Measurements from ENCODE around the gene WDR54.
A peak's percentile ranks its signal among the peaks of the same experiment; 100 is the strongest.
"Not testable (repeated sequence)": the region's sequence is repeated elsewhere in the genome, so short reads cannot be mapped to it uniquely, and the experiment has no call there.

Gene WDR54

GRCh38 chr2:74450570-74451190 lies 29.1 kb downstream of the WDR54 start:
- FAIRE-seq (no peak), DNase-seq (ENCODE audit: insufficient read length, low spot score) (no peak)

GRCh38 chr2:74454654-74455511 lies 33.4 kb downstream of the WDR54 start, which contains the start of gene INO80B:
Gene INO80B, plus strand, starts transcription at chr2:74455087. Its CDS starts 30 bp downstream, at chr2:74455117.
- peak; percentile 75 for DNase-seq (ENCODE audit: insufficient read length, low spot score)
- peak; percentile 97 for FAIRE-seq

GRCh38 chr2:74457129-74457548 lies 35.6 kb downstream of the WDR54 start:
- DNase-seq (ENCODE audit: insufficient read length, low spot score) (no peak), FAIRE-seq (no peak)

GRCh38 chr2:74457549-74458131 lies 36.1 kb downstream of the WDR54 start:
- no peak for DNase-seq (ENCODE audit: insufficient read length, low spot score)
- FAIRE-seq, result no peak

GRCh38 chr2:74458132-74458937 lies 36.8 kb downstream of the WDR54 start, which contains the start of gene WBP1:
Gene WBP1, plus strand, starts transcription at chr2:74458438. Its CDS starts 165 bp downstream, at chr2:74458603.
- DNase-seq (ENCODE audit: insufficient read length, low spot score) (no peak), FAIRE-seq (peak; percentile 97)

GRCh38 chr2:74458938-74459363 lies 37.4 kb downstream of the WDR54 start:
- FAIRE-seq (no peak), DNase-seq (ENCODE audit: insufficient read length, low spot score) (no peak)

- not testable (repeated sequence) for FAIRE-seq; DNase-seq (ENCODE audit: insufficient read length, low spot score)
These were observed 38.1 kb downstream of the WDR54 start for GRCh38 chr2:74459503-74460118.

GRCh38 chr2:74460187-74460586 lies 38.7 kb downstream of the WDR54 start:
- DNase-seq (ENCODE audit: insufficient read length, low spot score); FAIRE-seq: not testable (repeated sequence)

GRCh38 chr2:74461187-74462053 lies 39.9 kb downstream of the WDR54 start:
- FAIRE-seq (no peak), DNase-seq (ENCODE audit: insufficient read length, low spot score) (no peak)

GRCh38 chr2:74462054-74462785 lies 40.7 kb downstream of the WDR54 start:
- no peak for FAIRE-seq
- DNase-seq (ENCODE audit: insufficient read length, low spot score), result no peak

- DNase-seq (ENCODE audit: insufficient read length, low spot score) (no peak), FAIRE-seq (no peak)
These were observed 41.2 kb downstream of the WDR54 start for GRCh38 chr2:74462786-74463105.

- FAIRE-seq (no peak), DNase-seq (ENCODE audit: insufficient read length, low spot score) (no peak)
These were observed 42.9 kb downstream of the WDR54 start for GRCh38 chr2:74464406-74464805.

GRCh38 chr2:74470742-74471141 lies 49.2 kb downstream of the WDR54 start:
- DNase-seq (ENCODE audit: insufficient read length, low spot score); FAIRE-seq: not testable (repeated sequence)

GRCh38 chr2:74471332-74472065 lies 50.0 kb downstream of the WDR54 start:
- FAIRE-seq (no peak), DNase-seq (ENCODE audit: insufficient read length, low spot score) (no peak)

- FAIRE-seq, result peak; percentile 92
- DNase-seq (ENCODE audit: insufficient read length, low spot score), result peak; percentile 74
These were observed 50.8 kb downstream of the WDR54 start, which contains the start of gene MRPL53 for GRCh38 chr2:74472086-74472944. Gene MRPL53, minus strand, starts transcription at chr2:74472680. Its CDS starts 20 bp downstream, at chr2:74472660.

GRCh38 chr2:74472945-74473258 lies 51.4 kb downstream of the WDR54 start:
- FAIRE-seq, result peak; percentile 57
- DNase-seq (ENCODE audit: insufficient read length, low spot score), result no peak

- DNase-seq (ENCODE audit: insufficient read length, low spot score) (no peak), FAIRE-seq (no peak)
These were observed 53.0 kb downstream of the WDR54 start for GRCh38 chr2:74474481-74474880.

All from GM19239 (cell line).